Activated naive CD4-positive, alpha-beta T cell treated with anti-CD3 and anti-CD28 coated beads, Interleukin-2, amount 50 U/mL, for 24 hours (primary cell): ENCODE measurements around the gene MYMK.

Experiments
- H3K27ac Mint-ChIP-seq: one replicate; pipeline ENCODE4 v1.8.0; 2021; ENCODE audit warnings: mild to moderate bottlenecking, mixed read lengths
- H3K27me3 Mint-ChIP-seq: one replicate; pipeline ENCODE4 v1.8.0; 2021; ENCODE audit warnings: mixed read lengths
- H3K36me3 Mint-ChIP-seq: one replicate; pipeline ENCODE4 v1.8.0; 2021; ENCODE audit warnings: mixed read lengths
- H3K4me1 Mint-ChIP-seq: one replicate; pipeline ENCODE4 v1.8.0; 2021; ENCODE audit warnings: mixed read lengths
- H3K4me3 Mint-ChIP-seq: one replicate; pipeline ENCODE4 v1.8.0; 2021; ENCODE audit warnings: mild to moderate bottlenecking, mixed read lengths
- H3K9me3 Mint-ChIP-seq: one replicate; pipeline ENCODE4 v1.8.0; 2021; ENCODE audit warnings: mixed read lengths

MYMK gene

GRCh38 chr9:133477461-133477860, 47.3 kb downstream of the MYMK start:
- H3K4me1 Mint-ChIP-seq = peaks cover 10% of the 10 kb centered on the region

GRCh38 chr9:133476941-133477340, 47.8 kb downstream of the MYMK start:
- H3K27me3 Mint-ChIP-seq = no peaks in the 10 kb centered on the region
- H3K9me3 Mint-ChIP-seq = no peaks in the 10 kb centered on the region
- H3K27ac Mint-ChIP-seq = no peak overlapping the region
- H3K4me1 Mint-ChIP-seq = peaks cover 10% of the 10 kb centered on the region
- no peak overlapping the region for H3K4me3 Mint-ChIP-seq
- H3K36me3 Mint-ChIP-seq = no peaks in the 10 kb centered on the region

More at GRCh38 chr9:133477461-133477860, 47.3 kb downstream of the MYMK start:
- Mint-ChIP-seq H3K36me3 (no peaks in the 10 kb centered on the region), H3K9me3 (no peaks in the 10 kb centered on the region), H3K27ac (no peak overlapping the region), H3K4me3 (peak overlapping the region; percentile 12), H3K27me3 (no peaks in the 10 kb centered on the region)

- Mint-ChIP-seq H3K27ac (no peak overlapping the region), H3K9me3 (no peaks in the 10 kb centered on the region), H3K27me3 (no peaks in the 10 kb centered on the region), H3K4me1 (peaks cover 10% of the 10 kb centered on the region), H3K4me3 (no peak overlapping the region), H3K36me3 (no peaks in the 10 kb centered on the region)
Observed at GRCh38 chr9:133476036-133476931, 48.5 kb downstream of the MYMK start.

GRCh38 chr9:133475292-133476012, 49.3 kb downstream of the MYMK start:
- Mint-ChIP-seq H3K9me3 (no peaks in the 10 kb centered on the region), H3K27ac (no peak overlapping the region), H3K4me3 (no peak overlapping the region), H3K27me3 (no peaks in the 10 kb centered on the region), H3K4me1 (peaks cover 10% of the 10 kb centered on the region), H3K36me3 (no peaks in the 10 kb centered on the region)

- Mint-ChIP-seq H3K4me1 (peaks cover 7% of the 10 kb centered on the region), H3K9me3 (no peaks in the 10 kb centered on the region)
Observed at GRCh38 chr9:133474853-133475252, 49.9 kb downstream of the MYMK start.

GRCh38 chr9:133474215-133474614, 50.5 kb downstream of the MYMK start:
- no peak overlapping the region for H3K27ac Mint-ChIP-seq

More at GRCh38 chr9:133474853-133475252, 49.9 kb downstream of the MYMK start:
- Mint-ChIP-seq H3K27me3 (no peaks in the 10 kb centered on the region), H3K4me3 (no peak overlapping the region), H3K27ac (no peak overlapping the region), H3K36me3 (no peaks in the 10 kb centered on the region)

GRCh38 chr9:133473743-133474142, 51.0 kb downstream of the MYMK start:
- Mint-ChIP-seq H3K36me3 (no peaks in the 10 kb centered on the region), H3K27ac (no peak overlapping the region), H3K4me3 (no peak overlapping the region), H3K4me1 (no peaks in the 10 kb centered on the region), H3K27me3 (no peaks in the 10 kb centered on the region), H3K9me3 (no peaks in the 10 kb centered on the region)

More at GRCh38 chr9:133474215-133474614, 50.5 kb downstream of the MYMK start:
- Mint-ChIP-seq H3K27me3 (no peaks in the 10 kb centered on the region), H3K9me3 (no peaks in the 10 kb centered on the region), H3K36me3 (no peaks in the 10 kb centered on the region), H3K4me1 (peaks cover under 1% of the 10 kb centered on the region), H3K4me3 (no peak overlapping the region)

GRCh38 chr9:133472753-133473378, 51.9 kb downstream of the MYMK start:
- H3K27ac Mint-ChIP-seq = no peak overlapping the region
- H3K36me3 Mint-ChIP-seq = no peaks in the 10 kb centered on the region
- no peaks in the 10 kb centered on the region for H3K4me1 Mint-ChIP-seq
- no peaks in the 10 kb centered on the region for H3K9me3 Mint-ChIP-seq
- no peak overlapping the region for H3K4me3 Mint-ChIP-seq
- no peaks in the 10 kb centered on the region for H3K27me3 Mint-ChIP-seq

GRCh38 chr9:133472277-133472645, 52.5 kb downstream of the MYMK start:
- Mint-ChIP-seq H3K9me3 (no peaks in the 10 kb centered on the region), H3K27me3 (no peaks in the 10 kb centered on the region), H3K4me3 (no peak overlapping the region), H3K36me3 (no peaks in the 10 kb centered on the region), H3K27ac (no peak overlapping the region), H3K4me1 (no peaks in the 10 kb centered on the region)

- no peaks in the 10 kb centered on the region for H3K9me3 Mint-ChIP-seq
- H3K4me3 Mint-ChIP-seq = no peak overlapping the region
- no peak overlapping the region for H3K27ac Mint-ChIP-seq
- no peaks in the 10 kb centered on the region for H3K4me1 Mint-ChIP-seq
- H3K27me3 Mint-ChIP-seq = no peaks in the 10 kb centered on the region
- no peaks in the 10 kb centered on the region for H3K36me3 Mint-ChIP-seq
Observed at GRCh38 chr9:133471551-133472276, 53.0 kb downstream of the MYMK start.

- Mint-ChIP-seq H3K4me3 (no peak overlapping the region), H3K27ac (no peak overlapping the region), H3K9me3 (no peaks in the 10 kb centered on the region), H3K27me3 (no peaks in the 10 kb centered on the region), H3K4me1 (no peaks in the 10 kb centered on the region), H3K36me3 (no peaks in the 10 kb centered on the region)
Observed at GRCh38 chr9:133470988-133471387, 53.8 kb downstream of the MYMK start.

- Mint-ChIP-seq H3K36me3 (no peaks in the 10 kb centered on the region), H3K27ac (no peak overlapping the region), H3K27me3 (no peaks in the 10 kb centered on the region), H3K4me3 (no peak overlapping the region), H3K9me3 (no peaks in the 10 kb centered on the region), H3K4me1 (no peaks in the 10 kb centered on the region)
Observed at GRCh38 chr9:133470427-133470924, 54.3 kb downstream of the MYMK start.

- H3K4me3 Mint-ChIP-seq = no peak overlapping the region
- H3K4me1 Mint-ChIP-seq = no peaks in the 10 kb centered on the region
- no peaks in the 10 kb centered on the region for H3K9me3 Mint-ChIP-seq
- no peaks in the 10 kb centered on the region for H3K27me3 Mint-ChIP-seq
- no peak overlapping the region for H3K27ac Mint-ChIP-seq
- H3K36me3 Mint-ChIP-seq = no peaks in the 10 kb centered on the region
Observed at GRCh38 chr9:133468777-133469421, 55.9 kb downstream of the MYMK start.

- no peaks in the 10 kb centered on the region for H3K4me1 Mint-ChIP-seq
- no peaks in the 10 kb centered on the region for H3K36me3 Mint-ChIP-seq
- no peaks in the 10 kb centered on the region for H3K27me3 Mint-ChIP-seq
- H3K4me3 Mint-ChIP-seq = no peak overlapping the region
- no peaks in the 10 kb centered on the region for H3K9me3 Mint-ChIP-seq
- H3K27ac Mint-ChIP-seq = no peak overlapping the region
Observed at GRCh38 chr9:133468374-133468773, 56.4 kb downstream of the MYMK start.

- no peaks in the 10 kb centered on the region for H3K9me3 Mint-ChIP-seq
- H3K4me1 Mint-ChIP-seq = no peaks in the 10 kb centered on the region
- no peak overlapping the region for H3K4me3 Mint-ChIP-seq
- no peaks in the 10 kb centered on the region for H3K36me3 Mint-ChIP-seq
- H3K27ac Mint-ChIP-seq = no peak overlapping the region
- H3K27me3 Mint-ChIP-seq = no peaks in the 10 kb centered on the region
Observed at GRCh38 chr9:133467101-133467500, 57.7 kb downstream of the MYMK start.
